SIG-M5 treated with dmso at 0.1 percent for 504 hours (cell line): ENCODE results near the gene S100A4.
A peak's percentile ranks its signal among the peaks of the same experiment; 100 is the strongest.

ENCODE experiments used
- DNase-seq: peaks from one replicate; lab custom pipeline; 2025; ENCODE audit not compliant: unreplicated experiment; lab: John Stamatoyannopoulos, UW

S100A4 gene

GRCh38 chr1:153513023-153513422, 32.6 kb downstream of the S100A4 start:
- peak; percentile 21 for DNase-seq

DNA sequence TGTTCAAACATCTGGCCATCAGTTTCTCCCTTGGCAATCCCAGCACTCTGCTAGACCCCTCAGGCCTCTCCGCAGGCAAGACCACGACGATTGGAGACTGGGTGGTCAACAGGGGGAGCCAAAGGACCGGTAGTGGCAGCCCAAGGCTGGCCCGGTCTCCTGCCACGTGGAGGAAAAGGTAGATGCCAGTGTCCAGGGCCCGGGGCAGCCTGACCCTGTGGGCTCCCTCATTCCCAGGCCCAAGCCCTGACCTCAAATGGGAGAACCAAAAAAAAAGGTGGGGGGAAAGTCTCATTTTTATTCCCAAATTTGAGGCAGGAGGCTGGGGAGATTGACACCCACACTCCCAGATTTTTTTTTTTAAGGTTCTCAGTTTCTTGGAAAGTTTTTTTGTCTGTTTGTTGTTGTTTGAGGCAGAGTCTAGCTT, 34.6 kb downstream of the S100A4 start:
- peak; percentile 61 for DNase-seq

- DNase-seq: peak; percentile 76
Observed at GRCh38 chr1:153509729-153510354, 35.8 kb downstream of the S100A4 start.

DNA sequence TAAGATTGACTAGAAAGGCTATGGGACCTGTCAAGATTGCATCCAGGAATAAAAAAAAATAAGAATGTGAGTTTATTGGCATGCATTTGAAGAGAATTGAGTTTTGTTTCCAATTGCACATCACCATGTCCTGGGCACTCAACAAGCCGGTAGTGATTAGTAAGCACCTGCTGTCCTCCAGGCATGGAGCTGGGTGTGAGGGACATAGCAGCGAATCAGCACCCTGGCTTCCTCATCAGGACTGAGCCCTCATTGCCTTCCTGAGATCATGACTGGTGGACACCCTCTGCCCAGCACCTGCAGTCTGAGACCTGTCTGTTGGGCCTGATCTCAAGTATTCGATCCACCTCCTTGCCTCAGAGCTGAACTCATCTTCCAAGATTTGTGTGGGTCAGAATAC, 36.6 kb downstream of the S100A4 start:
- no peak for DNase-seq

GRCh38 chr1:153507926-153508583, 37.6 kb downstream of the S100A4 start:
- DNase-seq: no peak

- no peak for DNase-seq
Observed at GRCh38 chr1:153506831-153507413, 38.7 kb downstream of the S100A4 start.

GRCh38 chr1:153506386-153506785, 39.2 kb downstream of the S100A4 start:
- no peak for DNase-seq

- no peak for DNase-seq
Observed at GRCh38 chr1:153505576-153505975, 40.0 kb downstream of the S100A4 start.

- DNase-seq: no peak
Observed at GRCh38 chr1:153503766-153504165, 41.8 kb downstream of the S100A4 start.

- no peak for DNase-seq
Observed at GRCh38 chr1:153498746-153499145, 46.9 kb downstream of the S100A4 start.

DNA sequence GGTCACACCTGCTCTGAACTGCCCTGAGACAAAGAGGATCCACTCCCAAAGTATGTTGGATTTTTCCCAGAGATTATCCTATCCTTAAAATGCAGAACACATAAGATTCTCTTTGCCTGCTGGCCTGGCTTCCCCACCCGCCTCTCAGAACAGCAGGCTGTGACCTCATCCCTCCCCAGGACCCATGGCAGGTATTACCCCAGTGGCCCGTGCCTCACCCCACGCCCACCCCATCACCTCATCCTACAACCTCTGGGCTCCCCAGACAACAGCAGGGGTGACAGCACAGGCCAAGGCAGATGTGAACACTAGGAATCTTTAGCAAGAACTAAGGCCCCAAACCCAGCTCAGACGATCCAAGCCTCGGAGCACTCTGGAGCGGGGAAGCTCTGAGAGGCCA, 50.1 kb downstream of the S100A4 start:
- DNase-seq: no peak

DNA sequence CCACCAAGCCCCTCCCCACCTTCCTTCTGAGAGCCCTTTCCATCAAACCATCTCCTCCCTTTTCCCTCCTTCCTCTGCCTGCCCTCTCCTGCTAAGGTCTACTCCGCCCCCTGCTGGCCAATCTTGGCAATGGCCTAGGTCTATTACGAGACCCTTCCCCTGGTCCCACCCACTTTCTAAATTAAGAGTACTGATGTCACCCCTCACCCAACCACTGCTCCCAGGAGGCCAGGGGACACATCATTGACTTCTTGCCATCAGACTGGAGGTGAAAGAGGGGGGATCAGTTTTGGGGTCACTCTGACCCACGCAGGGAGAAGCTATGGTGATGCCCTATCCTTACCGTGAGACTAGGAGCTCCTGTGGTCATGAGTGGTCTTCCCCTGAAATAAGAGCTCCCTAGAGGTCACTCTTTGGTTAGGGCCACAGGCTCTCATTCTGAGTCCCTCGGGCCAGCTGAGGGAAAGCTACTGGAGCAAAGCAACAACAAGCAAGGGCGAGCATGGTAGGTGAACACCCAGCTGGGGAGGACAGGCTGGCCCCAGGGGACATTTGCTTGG, 50.5 kb downstream of the S100A4 start:
- peak; percentile 75 for DNase-seq
